ENCODE data around the gene KLHDC9.

The KLHDC9 gene

GRCh38 chr1:161117759-161118581 is 19.8 kb downstream of the KLHDC9 start, which contains the start of the genes NIT1 and PFDN2:
Gene NIT1, plus strand, starts transcription at chr1:161118105. Its CDS starts 72 bp downstream, at chr1:161118177.
Gene PFDN2, minus strand, starts transcription at chr1:161118037. Its CDS starts 11 bp downstream, at chr1:161118026.
- H3K9me3 ChIP-seq (ENCODE audit: insufficient read depth, low read length, severe bottlenecking) = no peaks in the 10 kb centered on the region
- H3K27me3 ChIP-seq (ENCODE audit: insufficient read depth, low read length, poor library complexity) = no peaks in the 10 kb centered on the region
- peak within 1 kb of the TSS; percentile 83 for H3K27ac ChIP-seq (ENCODE audit: low read length)
- H3K4me1 ChIP-seq (ENCODE audit: insufficient read depth, low read length) = peaks cover 64% of the 10 kb centered on the region
- DNase-seq (peak; percentile 82), ATAC-seq (ENCODE audit: insufficient read depth, low read depth) (peak; percentile 88)
- H3K9ac ChIP-seq (ENCODE audit: low read depth, low read length) = peak within 1 kb of the TSS; percentile 76
- peak within 1 kb of the TSS; percentile 62 to 87 for H3K4me3 ChIP-seq (ENCODE audit: low read depth in 1 of 2, low read length in 2 of 2)
- H4K20me1 ChIP-seq (ENCODE audit: insufficient read depth, low read length) = peaks cover 30% of the 10 kb centered on the region; the same call in 1 of the 2 replicates
- H3K79me2 ChIP-seq (ENCODE audit: insufficient read depth, low read length) = peaks cover 70% of the 10 kb centered on the region
- peak within 1 kb of the TSS; percentile 88 for H2AFZ ChIP-seq (ENCODE audit: low read depth, low read length)
- peak within 1 kb of the TSS; percentile 75 for H3K4me2 ChIP-seq (ENCODE audit: insufficient read depth, low read length)
- H3K36me3 ChIP-seq (ENCODE audit: insufficient read depth, low read length) = peaks cover 56% of the 10 kb centered on the region
- TF ChIP-seq CTCF (IDR thresholded peaks at IDR 0.05; ENCODE audit: borderline replicate concordance, extremely low read depth, low read length, poor library complexity, severe bottlenecking) (peak; percentile 4), EZH2 (IDR thresholded peaks at IDR 0.05; ENCODE audit: borderline replicate concordance, low read depth, low read length, severe bottlenecking) (no peak)

- H3K27ac ChIP-seq (ENCODE audit: low read length) = peak overlapping the region; percentile 83; the same call in 1 of the 2 replicates
- peak overlapping the region in 1 of 2 experiments; percentile 87; a peak in 2 of 4 replicates for H3K4me3 ChIP-seq (ENCODE audit: low read depth in 1 of 2, low read length in 2 of 2)
- no peak overlapping the region for H2AFZ ChIP-seq (ENCODE audit: low read depth, low read length)
- H3K4me1 ChIP-seq (ENCODE audit: insufficient read depth, low read length) = peaks cover 52% of the 10 kb centered on the region
- peaks cover 63% of the 10 kb centered on the region for H3K36me3 ChIP-seq (ENCODE audit: insufficient read depth, low read length)
- TF ChIP-seq EZH2 (IDR thresholded peaks at IDR 0.05; ENCODE audit: borderline replicate concordance, low read depth, low read length, severe bottlenecking) (no peak), CTCF (IDR thresholded peaks at IDR 0.05; ENCODE audit: borderline replicate concordance, extremely low read depth, low read length, poor library complexity, severe bottlenecking) (peak; percentile 52)
- no peaks in the 10 kb centered on the region for H3K27me3 ChIP-seq (ENCODE audit: insufficient read depth, low read length, poor library complexity)
- peak; percentile 50 for ATAC-seq (ENCODE audit: insufficient read depth, low read depth)
- peak overlapping the region; percentile 75 for H3K4me2 ChIP-seq (ENCODE audit: insufficient read depth, low read length)
- peak overlapping the region; percentile 76; the same call in 1 of the 2 replicates for H3K9ac ChIP-seq (ENCODE audit: low read depth, low read length)
- H3K79me2 ChIP-seq (ENCODE audit: insufficient read depth, low read length) = peaks cover 60% of the 10 kb centered on the region
- no peaks in the 10 kb centered on the region for H3K9me3 ChIP-seq (ENCODE audit: insufficient read depth, low read length, severe bottlenecking)
- DNase-seq = peak; percentile 30
- peaks cover 30% of the 10 kb centered on the region for H4K20me1 ChIP-seq (ENCODE audit: insufficient read depth, low read length)
Measured at GRCh38 chr1:161119092-161119903, 21.1 kb downstream of the KLHDC9 start.

GRCh38 chr1:161121042-161121650 is 23.0 kb downstream of the KLHDC9 start:
- peaks cover 18% of the 10 kb centered on the region for H4K20me1 ChIP-seq (ENCODE audit: insufficient read depth, low read length)
- H3K9ac ChIP-seq (ENCODE audit: low read depth, low read length) = no peak overlapping the region
- H3K27ac ChIP-seq (ENCODE audit: low read length) = no peak overlapping the region
- H3K27me3 ChIP-seq (ENCODE audit: insufficient read depth, low read length, poor library complexity) = no peaks in the 10 kb centered on the region
- no peak overlapping the region for H3K4me3 ChIP-seq (ENCODE audit: low read depth in 1 of 2, low read length in 2 of 2)
- no peak overlapping the region for H3K4me2 ChIP-seq (ENCODE audit: insufficient read depth, low read length)
- peaks cover 62% of the 10 kb centered on the region for H3K36me3 ChIP-seq (ENCODE audit: insufficient read depth, low read length)
- ATAC-seq (ENCODE audit: insufficient read depth, low read depth) (no peak), DNase-seq (no peak)
- H3K79me2 ChIP-seq (ENCODE audit: insufficient read depth, low read length) = peaks cover 58% of the 10 kb centered on the region
- H3K9me3 ChIP-seq (ENCODE audit: insufficient read depth, low read length, severe bottlenecking) = no peaks in the 10 kb centered on the region
- H3K4me1 ChIP-seq (ENCODE audit: insufficient read depth, low read length) = peaks cover 34% of the 10 kb centered on the region
- H2AFZ ChIP-seq (ENCODE audit: low read depth, low read length) = no peak overlapping the region
- TF ChIP-seq CTCF (IDR thresholded peaks at IDR 0.05; ENCODE audit: borderline replicate concordance, extremely low read depth, low read length, poor library complexity, severe bottlenecking) (no peak), EZH2 (IDR thresholded peaks at IDR 0.05; ENCODE audit: borderline replicate concordance, low read depth, low read length, severe bottlenecking) (no peak)
